Colonic mucosa (tissue), 4 donors: ENCODE measurements around the gene COMMD9. TPM values are rescaled to one million over a fixed set of nuclear protein-coding genes. Genes with fewer than 3 reads are reported as not detected.
"Not testable (repeated sequence)": the region's sequence is repeated elsewhere in the genome, so short reads cannot be mapped to it uniquely, and the experiment has no call there.

Experiments used
- DNase-seq: peaks from one replicate; pipeline ENCODE4 v3.0.0-alpha.2; 2020
- H3K27ac ChIP-seq: fragments of 200-600 bp; one replicate; pipeline ENCODE4 v1.8.0; 2021
- H3K27me3 ChIP-seq: fragments of 200-600 bp; one replicate; pipeline ENCODE4 v1.8.0; 2021
- H3K36me3 ChIP-seq: fragments of 200-600 bp; one replicate; pipeline ENCODE4 v1.8.0; 2021
- H3K4me1 ChIP-seq: fragments of 200-600 bp; one replicate; pipeline ENCODE4 v1.8.0; 2021; ENCODE audit warnings: mild to moderate bottlenecking
- H3K4me3 ChIP-seq: fragments of 200-600 bp; one replicate; pipeline ENCODE4 v1.8.0; 2021
- H3K9ac ChIP-seq, 2 donors: one replicate each; pipeline ENCODE4 v1.7.0; 2013; ENCODE audit warnings: control low read depth in 2 of 2, low read depth in 2 of 2, low read length in 2 of 2
- H3K9me3 ChIP-seq: fragments of 200-600 bp; one replicate; pipeline ENCODE4 v1.8.0; 2021
- CTCF ChIP-seq: fragments of 200-600 bp; IDR thresholded peaks from one replicate; pipeline ENCODE4 v1.8.0; 2022; ENCODE audit warnings: antibody characterized with exemption, mild to moderate bottlenecking
- intact Hi-C: fragments of 100-400 bp; cut with DNase I; formaldehyde crosslinking; loops from one replicate; pipeline ENCODE4 v1.14.1; 2022
- total RNA-seq, 2 donors: library from RNA; stranded (reverse); fragmentation: NEBNext Ultra II Directional in 1 of 2; extraction: Animal tissue kit (Norgen Biotek cat#: 25700) in 1 of 2; gene quantifications; one replicate each; pipeline ENCODE4 v1.2.1, GENCODE V29; 2021
- donor health status: healthy.
- donor health status: DM: no; HTN: no; CAD: no.
- donor health status: DM: no; HTN: no; CAD: no.

COMMD9 gene
- total RNA-seq, 2 donors from 2014 or later: 40.6 to 55.9 TPM

DNA sequence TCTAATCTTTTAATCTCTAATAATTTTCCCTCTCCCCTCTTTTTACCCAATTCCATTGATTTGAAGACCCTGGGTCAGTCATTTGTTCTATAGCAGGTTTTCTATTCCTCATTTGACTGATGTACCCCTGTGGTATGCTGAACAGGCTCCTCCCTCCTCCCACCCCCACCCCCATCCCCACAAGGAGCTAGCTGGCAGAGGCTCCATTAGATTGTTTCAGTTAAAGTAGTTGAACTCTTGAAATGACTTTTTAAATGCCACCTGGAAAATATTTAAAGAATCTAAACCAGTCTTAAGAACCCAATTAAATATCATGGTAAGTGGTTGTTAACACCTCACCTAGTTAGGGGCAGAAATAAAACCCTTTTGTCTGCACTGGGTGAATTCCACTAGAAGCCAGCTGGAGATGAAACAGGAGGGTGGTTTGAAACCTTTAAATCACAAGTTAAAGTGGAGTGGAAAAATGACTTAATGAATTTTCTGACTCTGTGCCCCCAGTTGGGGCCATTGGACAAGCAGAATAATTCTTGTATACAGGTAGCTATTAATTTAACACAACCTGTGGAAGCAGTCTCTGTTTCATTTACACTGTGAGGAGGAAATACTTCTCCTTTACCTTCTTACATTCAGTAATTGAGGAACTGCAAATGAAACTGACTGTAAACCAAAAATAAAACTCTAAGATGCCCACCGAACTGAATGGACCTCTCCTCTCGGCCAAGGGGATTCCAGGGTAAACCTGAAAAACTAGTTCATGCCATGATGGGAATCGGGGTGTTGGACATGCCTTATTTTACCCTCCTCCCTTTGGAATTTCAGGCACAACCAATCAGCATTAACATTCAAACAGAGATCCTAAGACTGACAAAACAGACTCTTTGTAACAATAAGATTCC is 37.5 kb upstream of the COMMD9 start:
- intact Hi-C loops: no loop called here
- Histone ChIP-seq H3K9ac (no peak overlapping the region), H3K4me1 (no peaks in the 10 kb centered on the region), H3K4me3 (no peak overlapping the region), H3K27me3 (no peaks in the 10 kb centered on the region), H3K36me3 (no peaks in the 10 kb centered on the region), H3K27ac (no peak overlapping the region), H3K9me3 (no peaks in the 10 kb centered on the region)
- TF ChIP-seq CTCF: no peak
- DNase-seq: peak; percentile 9

GRCh38 chr11:36325403-36325802 is 36.2 kb upstream of the COMMD9 start:
- H3K27ac ChIP-seq, H3K9me3 ChIP-seq, H3K4me1 ChIP-seq, H3K4me3 ChIP-seq, H3K27me3 ChIP-seq, DNase-seq, H3K36me3 ChIP-seq, intact Hi-C loops, H3K9ac ChIP-seq: not testable (repeated sequence)

- H3K27me3 ChIP-seq, H3K36me3 ChIP-seq, H3K9me3 ChIP-seq, H3K4me3 ChIP-seq, H3K27ac ChIP-seq, H3K9ac ChIP-seq, H3K4me1 ChIP-seq, intact Hi-C loops: not testable (repeated sequence)
- DNase-seq: peak; percentile 14
Observed at GRCh38 chr11:36324956-36325355, 35.7 kb upstream of the COMMD9 start.

DNA sequence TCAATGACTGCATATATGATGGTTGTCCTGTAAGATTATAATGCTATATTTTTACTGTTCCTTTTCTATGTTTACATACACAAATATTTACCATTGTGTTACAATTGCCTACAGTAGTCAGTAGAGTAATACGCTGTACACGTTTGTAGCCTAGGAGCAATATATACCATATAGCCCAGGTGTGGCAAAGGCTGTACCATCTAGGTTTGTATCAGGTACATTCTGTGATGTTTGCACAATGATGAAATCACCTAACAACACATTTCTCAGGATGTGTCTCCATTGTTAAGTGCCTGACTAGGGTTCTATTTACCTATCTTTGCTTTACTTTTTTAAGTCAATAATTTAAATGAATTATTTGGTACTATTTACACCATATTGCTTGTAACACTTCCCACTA is 28.8 kb upstream of the COMMD9 start:
- Histone ChIP-seq H3K9me3 (no peaks in the 10 kb centered on the region), H3K4me1 (no peaks in the 10 kb centered on the region), H3K36me3 (no peaks in the 10 kb centered on the region), H3K27ac (peak overlapping the region; percentile 26), H3K9ac (no peak overlapping the region), H3K4me3 (no peak overlapping the region), H3K27me3 (no peaks in the 10 kb centered on the region)
- intact Hi-C loops: no loop called here
- peak; percentile 50 for DNase-seq
- TF ChIP-seq CTCF: no peak

- Histone ChIP-seq H3K9me3 (no peaks in the 10 kb centered on the region), H3K36me3 (no peaks in the 10 kb centered on the region), H3K27me3 (no peaks in the 10 kb centered on the region), H3K4me1 (no peaks in the 10 kb centered on the region), H3K4me3 (no peak overlapping the region), H3K27ac (no peak overlapping the region), H3K9ac (no peak overlapping the region)
- intact Hi-C loops: no loop called here
- peak; percentile 59 for DNase-seq
- TF ChIP-seq CTCF: no peak
Observed at GRCh38 chr11:36316049-36316448, 26.8 kb upstream of the COMMD9 start.

GRCh38 chr11:36314434-36314767 is 25.2 kb upstream of the COMMD9 start:
- TF ChIP-seq CTCF: no peak
- H3K9me3 ChIP-seq: no peaks in the 10 kb centered on the region
- H3K4me3 ChIP-seq: no peak overlapping the region
- H3K9ac ChIP-seq: no peak overlapping the region
- no peak for DNase-seq
- H3K4me1 ChIP-seq: no peaks in the 10 kb centered on the region
- intact Hi-C loops: no loop called here
- no peaks in the 10 kb centered on the region for H3K27me3 ChIP-seq
- no peak overlapping the region for H3K27ac ChIP-seq
- H3K36me3 ChIP-seq: no peaks in the 10 kb centered on the region
